SK-N-MC (cell line): ENCODE data around the gene SIVA1.

Source experiments
- EZH2 ChIP-seq: fragments of 200-600 bp; sonication (generic); IDR thresholded peaks from one replicate; pipeline ENCODE4 v1.6.1; 2017; ENCODE audit warnings: antibody characterized with exemption
- POLR2AphosphoS5 ChIP-seq: IDR thresholded peaks from 2 replicates; pipeline ENCODE4 v1.6.1; 2012; ENCODE audit warnings: mild to moderate bottlenecking, low read depth, low read length, borderline replicate concordance

DNA sequence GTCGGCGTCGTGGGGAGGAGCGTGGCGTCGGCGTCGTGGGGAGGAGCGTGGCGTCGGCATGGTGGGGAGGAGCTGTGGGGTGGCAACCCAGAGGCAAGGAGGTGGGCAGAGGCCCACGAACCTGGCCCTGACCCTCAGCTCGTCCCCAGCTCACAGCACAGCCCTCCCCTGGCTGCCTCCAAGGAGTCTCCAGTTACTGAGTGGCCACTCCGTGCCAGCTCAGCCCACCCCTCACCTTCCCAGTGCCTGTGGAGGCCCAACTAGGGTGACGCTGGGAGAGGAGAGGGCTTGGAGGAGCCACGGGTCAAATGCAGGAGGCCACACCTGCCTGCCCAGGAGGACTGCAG lies 23.1 kb upstream of the SIVA1 start:
- TF ChIP-seq EZH2 (no peak), POLR2AphosphoS5 (no peak)
